ENCODE data around the gene FGF4.

DNA sequence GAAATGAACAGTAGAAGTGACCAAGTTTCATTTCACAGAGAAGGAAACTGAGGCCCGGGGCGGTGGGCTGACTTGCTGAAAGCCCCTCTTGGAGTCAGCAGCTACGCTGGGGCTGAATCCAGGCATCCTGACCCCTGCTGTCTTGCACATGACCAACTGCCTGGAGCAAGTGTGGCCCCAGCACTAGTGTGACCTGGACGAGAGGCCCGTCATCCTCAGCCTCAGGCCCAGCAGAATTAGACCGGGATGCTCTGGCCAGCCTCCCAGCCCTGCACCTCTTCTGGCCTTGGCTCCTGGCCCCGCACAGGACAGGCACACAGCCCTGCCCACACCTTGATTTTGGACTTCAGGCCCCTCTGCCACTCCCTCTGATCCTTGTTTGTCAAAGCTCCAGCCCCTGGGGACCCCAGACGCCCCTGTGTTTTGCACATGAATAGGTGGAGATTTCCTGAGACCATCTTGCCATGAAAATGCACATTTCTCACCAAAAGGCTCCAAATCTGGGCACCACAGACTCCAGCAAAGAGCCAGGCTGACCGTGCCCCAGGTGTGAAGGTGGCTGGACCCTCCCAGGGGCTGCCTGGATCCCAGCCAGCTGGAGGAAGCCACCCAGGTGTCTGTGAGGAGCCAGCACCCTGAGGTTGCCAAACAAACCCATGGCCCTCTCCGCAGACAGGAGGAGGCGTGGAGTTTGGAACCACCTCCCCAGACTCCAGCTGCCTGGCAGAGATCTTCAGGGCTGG lies 24.9 kb downstream of the FGF4 start:
- TF ChIP-seq, protein P1, sequence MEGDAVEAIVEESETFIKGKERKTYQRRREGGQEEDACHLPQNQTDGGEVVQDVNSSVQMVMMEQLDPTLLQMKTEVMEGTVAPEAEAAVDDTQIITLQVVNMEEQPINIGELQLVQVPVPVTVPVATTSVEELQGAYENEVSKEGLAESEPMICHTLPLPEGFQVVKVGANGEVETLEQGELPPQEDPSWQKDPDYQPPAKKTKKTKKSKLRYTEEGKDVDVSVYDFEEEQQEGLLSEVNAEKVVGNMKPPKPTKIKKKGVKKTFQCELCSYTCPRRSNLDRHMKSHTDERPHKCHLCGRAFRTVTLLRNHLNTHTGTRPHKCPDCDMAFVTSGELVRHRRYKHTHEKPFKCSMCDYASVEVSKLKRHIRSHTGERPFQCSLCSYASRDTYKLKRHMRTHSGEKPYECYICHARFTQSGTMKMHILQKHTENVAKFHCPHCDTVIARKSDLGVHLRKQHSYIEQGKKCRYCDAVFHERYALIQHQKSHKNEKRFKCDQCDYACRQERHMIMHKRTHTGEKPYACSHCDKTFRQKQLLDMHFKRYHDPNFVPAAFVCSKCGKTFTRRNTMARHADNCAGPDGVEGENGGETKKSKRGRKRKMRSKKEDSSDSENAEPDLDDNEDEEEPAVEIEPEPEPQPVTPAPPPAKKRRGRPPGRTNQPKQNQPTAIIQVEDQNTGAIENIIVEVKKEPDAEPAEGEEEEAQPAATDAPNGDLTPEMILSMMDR (IDR thresholded peaks at IDR 0.05) = no peak
- TF ChIP-seq POLR2AphosphoS5 (IDR thresholded peaks at IDR 0.05) = no peak

All from esophagus muscularis mucosa (tissue), 3 donors.